Thyroid gland (tissue), 4 donors: Measurements from ENCODE around the gene DPF3.

Experiments used
- POLR2A ChIP-seq, 2 donors: fragments of 450-650 bp; IDR thresholded peaks; one replicate each; pipeline ENCODE4 v1.6.1; 2017; ENCODE audit warnings: antibody characterized with exemption in 2 of 2, mild to moderate bottlenecking in 2 of 2, moderate library complexity in 1 of 2
- TF ChIP-seq, protein P1 (sequence below), 6 experiments: fragments of 200-600 bp in 3 of 6; fragments of 450-650 bp in 3 of 6; sonication (generic) in 3 of 6; IDR thresholded peaks; one replicate each; pipeline ENCODE4 v1.5.1; 2016 to 2019; ENCODE audit warnings: antibody characterized with exemption in 6 of 6, mild to moderate bottlenecking in 2 of 6, inconsistent platforms in 1 of 6, moderate library complexity in 1 of 6

DNA sequence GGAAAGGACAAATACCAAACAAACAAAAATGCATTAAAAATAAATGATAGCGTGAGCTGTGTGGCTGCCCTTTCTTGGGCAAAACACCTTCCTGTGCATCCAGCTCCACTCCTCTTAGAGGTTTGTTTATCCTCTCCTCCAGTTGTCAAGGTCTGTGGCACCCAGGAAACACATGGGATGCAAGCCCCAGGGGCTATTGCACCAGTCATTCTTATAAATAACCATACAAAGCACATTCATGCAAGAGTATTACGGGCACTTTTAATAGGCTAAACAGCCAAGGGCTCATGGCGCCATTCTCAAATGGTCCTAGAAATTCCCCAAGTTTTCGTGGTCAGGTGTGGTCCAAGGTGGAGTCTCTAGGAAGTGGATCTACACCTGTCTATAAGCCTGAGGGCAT, 257.0 kb downstream of the DPF3 start:
- TF ChIP-seq POLR2A (IDR thresholded peaks at IDR 0.05) = no peak
- TF ChIP-seq, protein P1, sequence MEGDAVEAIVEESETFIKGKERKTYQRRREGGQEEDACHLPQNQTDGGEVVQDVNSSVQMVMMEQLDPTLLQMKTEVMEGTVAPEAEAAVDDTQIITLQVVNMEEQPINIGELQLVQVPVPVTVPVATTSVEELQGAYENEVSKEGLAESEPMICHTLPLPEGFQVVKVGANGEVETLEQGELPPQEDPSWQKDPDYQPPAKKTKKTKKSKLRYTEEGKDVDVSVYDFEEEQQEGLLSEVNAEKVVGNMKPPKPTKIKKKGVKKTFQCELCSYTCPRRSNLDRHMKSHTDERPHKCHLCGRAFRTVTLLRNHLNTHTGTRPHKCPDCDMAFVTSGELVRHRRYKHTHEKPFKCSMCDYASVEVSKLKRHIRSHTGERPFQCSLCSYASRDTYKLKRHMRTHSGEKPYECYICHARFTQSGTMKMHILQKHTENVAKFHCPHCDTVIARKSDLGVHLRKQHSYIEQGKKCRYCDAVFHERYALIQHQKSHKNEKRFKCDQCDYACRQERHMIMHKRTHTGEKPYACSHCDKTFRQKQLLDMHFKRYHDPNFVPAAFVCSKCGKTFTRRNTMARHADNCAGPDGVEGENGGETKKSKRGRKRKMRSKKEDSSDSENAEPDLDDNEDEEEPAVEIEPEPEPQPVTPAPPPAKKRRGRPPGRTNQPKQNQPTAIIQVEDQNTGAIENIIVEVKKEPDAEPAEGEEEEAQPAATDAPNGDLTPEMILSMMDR (IDR thresholded peaks at IDR 0.05) = no peak
